H1 (cell line): ENCODE data around the gene TPD52L1. TPM values are rescaled to one million over a fixed set of nuclear protein-coding genes. Genes with fewer than 3 reads are reported as not detected.

ENCODE experiments used
- CTCF ChIA-PET: fragments of 300-600 bp; sonication (Branson Sonifier 250); formaldehyde crosslinking; loops from one replicate; lab custom pipeline; 2021; ENCODE audit not compliant: partially characterized antibody; lab: Charles Lee
- POLR2A ChIA-PET: fragments of 300-600 bp; sonication (Branson Sonifier 250); formaldehyde crosslinking; loops from one replicate; lab custom pipeline; 2021; ENCODE audit warnings: inconsistent platforms; ENCODE audit not compliant: partially characterized antibody; lab: Charles Lee
- DNase-seq, 2 experiments: peaks; one replicate each; pipeline versions ENCODE4 v3.0.0 to v3.0.0-alpha.2; 2010 to 2022; ENCODE audit warnings: low spot score in 2 of 2, low read depth in 1 of 2, mixed read lengths in 1 of 2
- FAIRE-seq: peaks from 2 replicates; lab custom pipeline; 2011; peaks lifted over from hg19 to GRCh38; lab: Jason Lieb, UNC
- H2AFZ ChIP-seq: 2 replicates; pipeline ENCODE4 v1.8.1; 2012; ENCODE audit warnings: low read length, inconsistent platforms
- H2AK5ac ChIP-seq: 2 replicates; pipeline ENCODE4 v1.6.1; 2013; ENCODE audit warnings: low read depth, low read length
- H2BK120ac ChIP-seq: replicated peaks from 2 replicates; pipeline ENCODE3; 2013; ENCODE audit warnings: low read depth, low read length, inconsistent platforms
- H2BK12ac ChIP-seq: 2 replicates; pipeline ENCODE4 v1.6.1; 2013; ENCODE audit warnings: low read depth, low read length
- H2BK15ac ChIP-seq: 2 replicates; pipeline ENCODE4 v1.6.1; 2013; ENCODE audit warnings: low read length
- H2BK20ac ChIP-seq: 2 replicates; pipeline ENCODE4 v1.6.1; 2013; ENCODE audit warnings: low read length
- H2BK5ac ChIP-seq: 2 replicates; pipeline ENCODE4 v1.6.1; 2013; ENCODE audit warnings: low read depth, low read length
- H3K14ac ChIP-seq: 2 replicates; pipeline ENCODE4 v1.6.1; 2013; ENCODE audit warnings: inconsistent platforms; ENCODE audit not compliant: insufficient read length
- H3K18ac ChIP-seq: 2 replicates; pipeline ENCODE4 v1.6.1; 2013; ENCODE audit warnings: low read length; ENCODE audit errors: extremely low read depth
- H3K23ac ChIP-seq: 2 replicates; pipeline ENCODE4 v1.6.1; 2013; ENCODE audit warnings: inconsistent platforms; ENCODE audit not compliant: insufficient read length
- H3K23me2 ChIP-seq: 2 replicates; pipeline ENCODE4 v1.6.1; 2013; ENCODE audit warnings: low read depth, low read length
- H3K27ac ChIP-seq: 2 replicates; pipeline ENCODE4 v1.6.1; 2011; ENCODE audit warnings: low read depth, low read length, inconsistent platforms
- H3K27me3 ChIP-seq, 4 experiments: replicated peaks in 1 of 4; 1 replicate in 1 of 4; 2 replicates in 3 of 4; pipeline versions ENCODE4 v1.6.1 to v1.8.1; 2011 to 2013; ENCODE audit warnings: low read length in 3 of 4, mild to moderate bottlenecking in 3 of 4, inconsistent platforms in 2 of 4, mixed read lengths in 2 of 4, moderate library complexity in 1 of 4; ENCODE audit not compliant: control insufficient read depth in 3 of 4, insufficient read depth in 3 of 4; ENCODE audit errors: extremely low read depth in 1 of 4
- H3K36me3 ChIP-seq, 4 experiments: 2 replicates each; pipeline versions ENCODE4 v1.6.1 to v1.8.1; 2011 to 2013; ENCODE audit warnings: mild to moderate bottlenecking in 4 of 4, low read length in 3 of 4, moderate library complexity in 2 of 4, control low read depth in 1 of 4, inconsistent platforms in 1 of 4; ENCODE audit not compliant: insufficient read depth in 4 of 4, control insufficient read depth in 2 of 4
- H3K4ac ChIP-seq: replicated peaks from 2 replicates; pipeline ENCODE3; 2013; ENCODE audit warnings: low read length, low read depth, mixed read lengths, inconsistent platforms; ENCODE audit not compliant: insufficient read length
- H3K4me1 ChIP-seq, 4 experiments: replicated peaks in 1 of 4; 1 replicate in 1 of 4; 2 replicates in 3 of 4; pipeline versions ENCODE4 v1.6.1 to v1.8.1; 2011 to 2013; ENCODE audit warnings: low read length in 3 of 4, inconsistent platforms in 2 of 4, mixed read lengths in 1 of 4; ENCODE audit not compliant: insufficient read depth in 4 of 4, control insufficient read depth in 3 of 4
- H3K4me2 ChIP-seq, 2 experiments: 2 replicates each; pipeline versions ENCODE4 v1.6.1 to v1.8.1; 2011 to 2013; ENCODE audit warnings: low read depth in 2 of 2, low read length in 2 of 2, control low read depth in 1 of 2, inconsistent platforms in 1 of 2, mild to moderate bottlenecking in 1 of 2; ENCODE audit not compliant: insufficient read depth in 1 of 2
- H3K4me3 ChIP-seq, 4 experiments: fragments of 200-600, 300-600 bp in 1 of 4; sonication (generic), shearing (Covaris generic), sonication (Bioruptor Twin) in 1 of 4; 2 replicates each; pipeline versions ENCODE4 v1.5.1 to v1.8.1; 2011 to 2016; ENCODE audit warnings: low read length in 4 of 4, low read depth in 3 of 4, control low read depth in 2 of 4, inconsistent platforms in 2 of 4, mild to moderate bottlenecking in 2 of 4, mixed read lengths in 1 of 4, moderate library complexity in 1 of 4; ENCODE audit not compliant: insufficient read depth in 2 of 4; ENCODE audit errors: extremely low read depth in 1 of 4
- H3K56ac ChIP-seq: replicated peaks from 2 replicates; pipeline ENCODE3; 2013; ENCODE audit warnings: low read depth, mild to moderate bottlenecking, mixed read lengths, low read length, inconsistent platforms; ENCODE audit not compliant: insufficient read length
- H3K79me1 ChIP-seq: 2 replicates; pipeline ENCODE4 v1.6.1; 2013; ENCODE audit warnings: low read depth, low read length, control low read depth
- H3K79me2 ChIP-seq, 2 experiments: 2 replicates each; pipeline versions ENCODE4 v1.6.1 to v1.8.1; 2012 to 2013; ENCODE audit warnings: low read length in 2 of 2, mild to moderate bottlenecking in 2 of 2, inconsistent platforms in 1 of 2; ENCODE audit not compliant: insufficient read depth in 2 of 2, control insufficient read depth in 1 of 2
- H3K9ac ChIP-seq, 4 experiments: replicated peaks in 1 of 4; 1 replicate in 1 of 4; 2 replicates in 3 of 4; pipeline versions ENCODE4 v1.6.1 to v1.8.1; 2011 to 2013; ENCODE audit warnings: low read depth in 3 of 4, low read length in 3 of 4, control low read depth in 2 of 4, mild to moderate bottlenecking in 2 of 4, moderate library complexity in 2 of 4, inconsistent platforms in 1 of 4; ENCODE audit errors: extremely low read depth in 1 of 4
- H3K9me3 ChIP-seq, 2 experiments: 2 replicates each; pipeline versions ENCODE4 v1.6.1 to v1.8.1; 2012 to 2013; ENCODE audit warnings: mild to moderate bottlenecking in 2 of 2, moderate library complexity in 2 of 2, control low read depth in 1 of 2, inconsistent platforms in 1 of 2, low read depth in 1 of 2, low read length in 1 of 2, mixed read lengths in 1 of 2; ENCODE audit not compliant: insufficient read depth in 2 of 2
- H4K20me1 ChIP-seq, 2 experiments: replicated peaks in 1 of 2; 2 replicates each; pipeline versions ENCODE3 to v1.8.1; 2011 to 2013; ENCODE audit warnings: inconsistent platforms in 2 of 2, low read length in 2 of 2, mild to moderate bottlenecking in 1 of 2; ENCODE audit not compliant: insufficient read depth in 2 of 2, control insufficient read depth in 1 of 2
- H4K5ac ChIP-seq: 2 replicates; pipeline ENCODE4 v1.6.1; 2013; ENCODE audit warnings: low read length, low read depth, mixed read lengths, inconsistent platforms; ENCODE audit not compliant: insufficient read length
- H4K8ac ChIP-seq: 2 replicates; pipeline ENCODE4 v1.8.0; 2013; ENCODE audit warnings: mild to moderate bottlenecking, moderate library complexity, low read length, inconsistent platforms; ENCODE audit not compliant: insufficient read depth; ENCODE audit errors: extremely low read depth
- H4K91ac ChIP-seq: replicated peaks from 2 replicates; pipeline ENCODE3; 2013; ENCODE audit warnings: low read length, mixed read lengths, inconsistent platforms; ENCODE audit not compliant: insufficient read length
- ASH2L ChIP-seq: fragments of 200-600, 300-600 bp; sonication (generic); IDR thresholded peaks from one replicate; pipeline ENCODE4 v1.7.1; 2017; ENCODE audit warnings: low read length
- CBX8 ChIP-seq: fragments of 300-800, 300-1000 bp; sonication (generic); IDR thresholded peaks from 2 replicates; pipeline ENCODE4 v1.7.1; 2016; ENCODE audit warnings: low read depth, low read length, borderline replicate concordance
- WGBS, 2 experiments: shearing (Covaris generic) in 1 of 2; methylation state at CpG; one replicate each; pipeline versions ENCODE4 v1.1.6 to v1.1.7; 2013 to 2015; ENCODE audit warnings: low lambda C conversion rate in 2 of 2, mixed read lengths in 2 of 2, inconsistent platforms in 1 of 2, low coverage in 1 of 2, missing lambda C conversion rate in 1 of 2; ENCODE audit not compliant: insufficient replicate concordance in 2 of 2, insufficient coverage in 1 of 2, insufficient read length in 1 of 2; ENCODE audit errors: extremely low coverage in 1 of 2, missing lambda C conversion rate in 1 of 2; 5-methylcytosine and 5-hydroxymethylcytosine counted together
- polyA plus RNA-seq, 7 experiments: library from polyadenylated mRNA; depleted of rRNA in 3 of 7; stranded (reverse) in 5 of 7; unstranded in 2 of 7; fragments of >200 nt in 5 of 7; fragments of 200-250 nt in 2 of 7; gene quantifications; 1 replicate in 5 of 7; 2 replicates in 1 of 7; 4 replicates in 1 of 7; pipeline versions ENCODE4 v1.2.1 to v1.2.3, GENCODE V29; 2011 to 2013; ENCODE audit warnings: missing spikeins in 2 of 7, mixed read lengths in 2 of 7
- total RNA-seq: library from RNA; stranded (reverse); fragmentation: NEBNext Ultra II Directional; extraction: Animal tissue kit (Norgen Biotek cat#: 25700); gene quantifications from 2 replicates; pipeline ENCODE4 v1.2.1, GENCODE V29; 2021
- TF ChIP-seq, protein P1 (sequence below): IDR thresholded peaks from 2 replicates; pipeline ENCODE4 v1.6.1; 2012; ENCODE audit warnings: inconsistent platforms

Gene TPD52L1
- total and polyA plus RNA-seq, 2 of the 8 experiments (the other 6 are each of a cell fraction or from before 2014, with no cell fraction given) = 7.4 to 14.2 TPM

DNA sequence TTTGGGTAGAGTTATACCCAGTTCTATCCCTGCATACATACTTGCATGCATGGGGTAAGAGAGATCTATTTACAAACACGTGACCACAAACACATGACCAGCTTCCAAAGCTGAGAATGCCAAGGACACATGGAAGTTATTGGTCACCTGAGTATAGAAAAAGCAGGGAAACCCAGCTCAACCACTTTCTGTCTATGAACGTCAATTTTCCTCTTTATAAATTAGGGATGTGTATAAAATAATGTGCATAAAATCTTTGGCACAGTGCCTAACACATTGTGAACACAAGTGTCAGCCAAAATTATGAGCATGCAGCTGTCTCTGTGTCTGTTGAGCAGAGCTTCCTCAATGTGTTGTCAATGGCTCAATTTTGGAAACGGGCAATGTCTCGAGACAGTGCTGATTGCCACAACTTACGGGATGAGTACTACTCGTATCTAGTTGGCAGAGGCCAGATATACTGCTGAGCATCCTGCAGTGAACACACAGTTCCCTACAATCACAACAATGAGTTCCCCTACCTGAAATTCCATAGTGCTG is 44.9 kb downstream of the TPD52L1 start:
- H4K8ac ChIP-seq = no peak overlapping the region
- no peaks in the 10 kb centered on the region for H3K36me3 ChIP-seq
- H2AFZ ChIP-seq = no peak overlapping the region
- FAIRE-seq = no peak
- no peaks in the 10 kb centered on the region for H3K9me3 ChIP-seq
- ChIA-PET CTCF (interaction anchor here (0.6 to 1.8 kb wide), 8 partner anchors 15 to 571 kb away, joined by 3 to 4 read pairs (median 4); partner anchors contain the start of gene TPD52L1), POLR2A (no interaction called here)
- no peak overlapping the region for H2BK15ac ChIP-seq
- TF ChIP-seq CBX8 (no peak), ASH2L (no peak)
- TF ChIP-seq, protein P1, sequence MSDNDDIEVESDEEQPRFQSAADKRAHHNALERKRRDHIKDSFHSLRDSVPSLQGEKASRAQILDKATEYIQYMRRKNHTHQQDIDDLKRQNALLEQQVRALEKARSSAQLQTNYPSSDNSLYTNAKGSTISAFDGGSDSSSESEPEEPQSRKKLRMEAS = no peak
- H3K9ac ChIP-seq = no peak overlapping the region
- H3K56ac ChIP-seq = no peak overlapping the region
- no peaks in the 10 kb centered on the region for H3K23me2 ChIP-seq
- no peaks in the 10 kb centered on the region for H3K79me1 ChIP-seq
- no peak overlapping the region for H2BK12ac ChIP-seq
- no peak overlapping the region for H3K23ac ChIP-seq
- H4K91ac ChIP-seq = no peak overlapping the region
- no peak overlapping the region for H2AK5ac ChIP-seq
- WGBS, 2 experiments = 93% methylated on average over 6 of the region's 6 CpGs; no CpG with 5 or more reads in 1 of the 2 experiments
- no peak overlapping the region for H3K4ac ChIP-seq
- H4K20me1 ChIP-seq = no peaks in the 10 kb centered on the region
- H3K27ac ChIP-seq = no peak overlapping the region
- peaks cover 0 to 10% (median 0%) of the 10 kb centered on the region in 4 experiments; a peak in 1 of 7 replicates for H3K4me1 ChIP-seq
- no peak for DNase-seq
- no peaks in the 10 kb centered on the region for H3K27me3 ChIP-seq
- H2BK20ac ChIP-seq = no peak overlapping the region
- no peak overlapping the region for H4K5ac ChIP-seq
- no peak overlapping the region for H2BK120ac ChIP-seq
- H2BK5ac ChIP-seq = no peak overlapping the region
- no peaks in the 10 kb centered on the region for H3K79me2 ChIP-seq
- no peak overlapping the region for H3K4me3 ChIP-seq
- H3K4me2 ChIP-seq = no peak overlapping the region
- no peak overlapping the region for H3K18ac ChIP-seq
- no peak overlapping the region for H3K14ac ChIP-seq
